Left hindlimb (tissue), 1 donor: ENCODE data around the gene ATG9A.

Experiments
- DNase-seq: peaks from one replicate; pipeline ENCODE4 v3.0.0-alpha.2; 2018

The ATG9A gene

GRCh38 chr2:219252900-219253752, 23.7 kb upstream of the ATG9A start, which contains the start of gene TUBA4B:
TSS of gene TUBA4B (plus strand) at chr2:219253243. CDS start at chr2:219253408, 165 bp downstream.
- DNase-seq: peak; percentile 45

DNA sequence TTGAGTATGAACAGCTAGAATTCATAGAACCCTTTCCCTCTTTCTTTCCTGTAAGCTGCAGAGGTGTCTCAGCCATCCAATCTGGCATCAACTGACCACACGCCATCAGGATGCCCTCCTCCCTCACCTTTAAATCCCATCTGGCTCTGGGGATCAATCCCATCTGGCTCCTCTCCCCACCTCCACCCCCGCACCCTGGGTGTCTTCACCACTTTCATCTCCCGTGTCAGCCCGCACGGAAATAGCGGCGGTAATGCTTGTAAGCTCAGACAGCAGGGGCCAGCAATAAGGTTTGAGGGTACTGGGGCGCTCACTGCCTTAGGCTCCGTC, 23.1 kb upstream of the ATG9A start:
- DNase-seq: no peak

- DNase-seq: no peak
Measured at GRCh38 chr2:219252084-219252483, 22.6 kb upstream of the ATG9A start.

GRCh38 chr2:219251656-219252055, 22.2 kb upstream of the ATG9A start:
- DNase-seq: no peak

DNA sequence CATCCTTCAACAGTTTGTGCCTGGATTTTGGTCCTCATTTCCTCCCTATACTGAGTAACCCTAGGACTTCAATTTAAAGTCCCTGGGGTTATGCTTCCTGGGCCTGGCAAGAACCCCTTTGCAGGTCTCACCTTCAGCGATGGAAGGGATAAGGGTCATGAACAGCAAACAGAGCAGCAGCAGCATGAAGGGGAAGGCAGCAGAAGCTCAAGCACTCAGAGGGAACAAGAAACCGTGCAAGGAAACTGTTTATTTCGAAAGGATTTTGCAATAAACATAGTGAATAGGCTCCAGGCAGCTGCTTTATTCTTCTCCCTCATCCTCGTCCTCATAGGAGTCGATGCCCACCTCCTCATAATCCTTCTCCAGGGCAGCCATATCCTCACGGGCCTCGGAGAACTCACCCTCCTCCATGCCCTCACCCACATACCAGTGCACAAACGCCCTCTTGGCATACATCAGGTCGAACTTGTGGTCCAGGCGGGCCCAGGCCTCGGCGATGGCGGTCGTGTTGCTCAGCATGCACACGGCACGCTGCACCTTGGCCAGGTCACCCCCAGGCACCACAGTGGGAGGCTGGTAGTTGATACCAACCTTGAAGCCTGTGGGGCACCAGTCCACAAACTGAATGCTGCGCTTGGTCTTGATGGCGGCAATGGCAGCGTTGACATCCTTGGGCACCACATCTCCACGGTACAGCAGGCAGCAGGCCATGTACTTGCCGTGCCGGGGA, 20.8 kb upstream of the ATG9A start:
- DNase-seq: no peak

GRCh38 chr2:219249203-219249980, 20.0 kb upstream of the ATG9A start:
- DNase-seq: peak; percentile 74

GRCh38 chr2:219248845-219249202, 19.4 kb upstream of the ATG9A start:
- DNase-seq: no peak

DNA sequence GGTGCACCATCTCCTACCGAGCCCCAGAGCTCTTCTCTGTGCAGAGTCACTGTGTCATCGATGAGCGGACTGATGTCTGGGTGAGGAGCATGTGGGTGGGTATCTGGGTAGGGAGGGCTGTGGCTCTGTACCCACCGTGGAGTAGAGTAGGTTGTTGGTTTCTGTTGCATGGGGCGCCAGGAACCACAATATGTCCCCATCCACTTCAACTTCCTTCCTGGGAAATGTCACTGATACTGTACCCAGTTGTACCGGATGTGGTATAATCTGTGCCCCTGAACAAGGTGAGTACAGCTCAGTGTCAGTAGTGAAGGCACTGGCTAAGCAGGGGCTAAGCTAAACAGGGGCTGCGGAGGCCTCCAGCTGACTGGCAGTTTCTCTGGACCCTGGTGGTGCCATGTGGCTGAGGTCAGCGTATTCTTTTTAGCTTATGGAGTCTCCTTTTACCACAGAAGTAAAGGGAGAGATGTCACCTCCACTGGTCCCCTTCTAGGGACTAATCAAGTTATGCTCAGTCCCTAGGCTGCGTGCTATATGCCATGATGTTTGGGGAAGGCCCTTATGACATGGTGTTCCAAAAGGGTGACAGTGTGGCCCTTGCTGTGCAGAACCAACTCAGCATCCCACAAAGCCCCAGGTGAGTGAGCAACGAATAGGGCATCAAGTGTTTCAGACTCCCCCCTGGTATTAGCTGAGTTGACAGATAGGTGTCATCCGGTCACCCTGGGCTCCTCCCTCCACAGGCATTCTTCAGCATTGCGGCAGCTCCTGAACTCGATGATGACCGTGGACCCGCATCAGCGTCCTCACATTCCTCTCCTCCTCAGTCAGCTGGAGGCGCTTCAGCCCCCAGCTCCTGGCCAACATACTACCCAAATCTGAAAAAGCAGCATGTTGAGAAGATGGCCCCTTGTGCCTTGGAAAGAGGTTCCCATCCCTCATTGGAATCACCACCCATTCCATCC, 18.5 kb upstream of the ATG9A start:
- DNase-seq: no peak

GRCh38 chr2:219246559-219246958, 17.1 kb upstream of the ATG9A start:
- no peak for DNase-seq

DNA sequence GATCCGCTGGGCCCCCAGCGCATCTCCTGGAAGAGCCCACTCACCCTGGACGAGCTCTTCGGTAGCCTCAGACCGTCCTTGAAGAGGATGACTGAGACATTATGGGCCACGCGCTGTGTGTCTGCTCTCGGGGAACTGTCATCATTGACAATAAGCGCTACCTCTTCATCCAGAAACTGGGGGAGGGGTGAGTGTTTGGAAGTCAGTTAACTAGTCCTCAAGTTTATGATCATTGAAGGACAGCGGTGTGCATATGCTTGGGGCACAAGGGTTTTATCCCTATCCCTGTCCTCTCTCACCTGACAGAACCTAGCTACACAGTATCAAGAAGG, 16.4 kb upstream of the ATG9A start:
- no peak for DNase-seq

GRCh38 chr2:219245148-219245898, 15.9 kb upstream of the ATG9A start, which contains the start of the genes GLB1L and STK16:
TSS of gene GLB1L (minus strand) at chr2:219245444. CDS start at chr2:219243573, 1,871 bp downstream.
TSS of gene STK16 (plus strand) at chr2:219245479. CDS start at chr2:219246000, 521 bp downstream.
- DNase-seq: peak; percentile 95

DNA sequence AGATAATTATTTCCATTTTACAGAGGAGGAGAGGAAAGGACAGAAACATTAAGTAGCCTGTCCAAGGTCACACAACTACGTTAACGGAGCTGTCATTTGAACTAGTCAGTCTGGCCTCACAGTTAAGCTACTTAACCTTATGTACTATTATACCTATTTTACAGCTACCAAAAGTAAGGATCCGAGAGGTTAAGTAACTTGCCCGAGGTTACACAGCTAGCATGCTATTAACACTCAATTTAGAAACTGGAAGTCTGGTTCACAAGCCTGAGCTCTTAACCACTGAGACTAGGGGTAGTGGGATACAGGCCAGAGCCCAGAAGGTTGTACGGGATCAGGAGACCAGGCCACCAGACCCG, 15.3 kb upstream of the ATG9A start:
- DNase-seq: no peak

DNA sequence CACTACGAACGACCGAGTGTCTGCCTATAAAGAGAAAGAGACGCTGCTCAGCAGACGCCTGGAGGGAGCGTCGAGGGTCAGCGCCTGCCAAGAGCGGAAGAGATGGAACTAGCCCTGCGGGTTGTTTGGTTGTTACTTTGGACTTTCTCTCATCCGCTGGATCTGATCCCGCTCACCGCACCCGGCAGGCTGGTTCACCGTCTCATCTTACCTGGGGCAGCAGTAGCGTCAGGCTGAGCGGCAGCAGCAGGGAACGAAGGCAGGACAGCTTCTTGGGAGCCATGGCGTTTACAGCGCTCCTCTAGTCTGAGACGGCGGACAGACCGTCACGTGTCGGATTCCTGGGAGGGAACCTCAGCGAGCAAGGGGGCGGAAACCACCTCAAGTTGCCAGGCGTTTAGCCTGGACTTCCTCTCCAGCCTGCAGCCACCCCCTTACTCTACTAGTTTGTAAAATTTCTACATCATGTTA, 13.9 kb upstream of the ATG9A start:
- no peak for DNase-seq

DNA sequence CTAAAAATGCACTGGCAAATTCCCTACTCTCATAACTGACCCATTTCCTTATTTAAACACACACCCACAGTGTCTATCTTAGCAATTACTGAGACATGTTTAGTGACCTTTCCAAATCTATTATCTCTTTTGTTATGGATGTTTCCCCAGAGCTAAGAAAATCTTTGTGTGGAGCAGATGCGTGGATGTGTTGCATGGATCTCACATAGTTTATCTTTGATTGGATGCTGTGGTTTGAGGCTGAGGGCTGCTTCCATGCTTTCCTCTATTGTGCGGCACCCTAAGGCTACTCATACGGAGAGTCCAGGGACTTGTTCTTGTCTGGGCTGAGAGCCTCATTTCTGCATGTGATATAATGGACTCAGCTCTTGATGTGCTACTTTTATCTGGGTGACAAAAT, 4.9 kb upstream of the ATG9A start:
- no peak for DNase-seq

- DNase-seq: no peak
Measured at GRCh38 chr2:219230059-219230540, 664 bp upstream of the ATG9A start.

DNA sequence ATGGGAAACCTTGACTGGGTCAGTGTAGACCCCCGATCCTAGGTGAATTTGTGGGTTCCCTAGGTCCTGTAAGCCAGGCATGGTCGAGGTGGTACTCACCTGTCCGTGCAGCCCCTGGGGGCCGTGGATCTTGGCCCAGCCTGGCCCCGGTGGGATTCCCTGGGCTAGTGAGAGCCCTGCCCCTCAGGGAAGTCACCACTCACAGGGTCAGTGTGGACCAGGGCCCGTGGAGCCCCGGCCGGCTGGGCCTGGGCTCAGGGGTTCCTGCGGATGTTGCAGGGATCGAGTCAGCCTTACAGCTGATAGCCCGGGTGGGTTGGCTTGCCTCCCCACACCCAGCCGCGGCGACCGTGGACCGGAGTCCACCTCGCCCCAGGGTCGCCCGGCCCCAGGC, 528 bp downstream of the ATG9A start:
- no peak for DNase-seq

GRCh38 chr2:219228041-219228910, 1.2 kb downstream of the ATG9A start:
- DNase-seq: no peak

DNA sequence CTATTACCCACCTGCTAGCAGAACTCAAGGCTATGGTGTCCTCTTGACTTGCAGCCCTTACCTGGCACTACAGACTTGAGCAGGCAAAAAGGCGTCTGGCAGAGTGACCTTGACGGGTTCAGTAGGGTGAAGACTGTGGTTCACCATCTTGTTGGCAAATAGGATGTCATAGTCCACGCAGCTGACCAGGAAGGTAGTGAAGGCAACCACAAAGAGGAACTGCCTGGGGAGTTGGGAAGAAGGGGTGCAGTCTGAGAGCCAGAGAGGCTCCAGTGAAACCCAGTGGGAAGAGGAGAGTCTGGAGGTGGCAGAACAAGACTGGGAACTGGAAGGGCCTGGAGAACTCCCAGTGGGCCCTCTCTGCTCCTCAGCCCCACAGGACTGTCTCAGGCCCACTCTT, 4.1 kb downstream of the ATG9A start:
- no peak for DNase-seq

DNA sequence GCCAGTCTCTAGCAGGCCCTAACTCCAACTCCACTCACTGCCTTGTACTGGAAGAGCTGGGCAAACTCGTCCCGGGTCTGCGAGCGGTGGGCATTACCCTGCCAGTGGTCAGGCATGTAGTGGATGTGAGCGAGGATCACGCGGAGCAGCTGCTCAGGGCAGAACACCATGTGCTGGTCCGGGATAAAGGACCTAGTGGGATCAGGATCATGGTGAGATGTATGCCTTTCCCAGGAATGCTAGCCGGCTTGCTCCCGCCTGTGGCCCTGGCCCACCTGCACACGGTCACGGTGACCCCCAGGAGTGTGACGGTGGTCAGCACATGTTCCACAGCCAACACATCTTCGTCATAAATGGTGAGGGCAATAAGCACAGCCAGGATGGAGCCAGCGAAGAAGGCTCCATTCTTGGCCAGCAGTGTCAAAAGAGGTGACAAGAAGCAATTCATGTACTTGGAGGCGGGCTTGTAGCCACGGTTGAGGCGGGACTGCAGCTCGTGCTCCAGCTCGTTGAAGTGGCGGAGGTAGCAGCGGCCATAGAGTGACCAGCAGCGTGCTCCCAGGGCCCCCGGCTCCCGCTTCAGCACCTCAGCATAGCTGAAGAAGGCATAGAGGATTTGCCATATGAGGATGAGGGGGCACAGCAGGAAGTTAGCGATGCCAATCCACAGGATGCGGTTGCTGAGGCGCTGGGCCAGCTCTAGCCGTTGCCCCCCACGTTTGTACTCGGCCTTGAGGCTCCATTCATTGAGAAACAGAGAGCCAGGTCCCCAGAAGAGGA, 5.4 kb downstream of the ATG9A start:
- no peak for DNase-seq
